ENCODE measurements around the gene SLC2A4RG.
A peak's percentile ranks its signal among the peaks of the same experiment; 100 is the strongest.
"Not testable (repeated sequence)": the region's sequence is repeated elsewhere in the genome, so short reads cannot be mapped to it uniquely, and the experiment has no call there.

SLC2A4RG gene

DNA sequence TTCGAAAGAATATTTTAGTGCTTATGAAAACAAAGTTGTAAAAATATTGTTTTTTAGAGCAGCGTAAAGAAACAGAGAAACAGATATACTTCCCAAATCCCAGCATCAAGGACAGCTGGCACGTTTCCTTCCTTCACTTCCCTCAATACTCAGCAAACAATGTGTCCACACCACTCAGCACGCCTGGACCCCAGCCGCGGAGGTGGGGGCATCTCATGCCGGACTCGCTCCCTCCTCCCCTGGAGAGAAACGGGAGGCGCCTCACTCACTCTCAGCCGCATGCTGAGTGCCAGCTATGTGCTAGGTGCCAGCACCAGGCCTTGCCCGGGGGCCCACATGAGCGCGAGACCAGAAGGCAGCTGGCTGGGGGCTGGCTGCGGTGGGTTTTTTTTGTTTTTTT lies 34.7 kb downstream of the SLC2A4RG start:
- H3K27ac ChIP-seq, result no peak overlapping the region
- DNase-seq (ENCODE audit: low spot score), result no peak
- no peak for TF ChIP-seq CTCF (conservative IDR thresholded peaks at IDR 0.05; ENCODE audit: low read depth)
- POLR2A ChIA-PET (ENCODE audit: low non-redundant PET), result no interaction called here
- CTCF ChIA-PET, result interaction anchor here (0.5 to 2.7 kb wide), 9 partner anchors 12 to 239 kb away, joined by 3 to 16 read pairs (median 4); no protein-coding TSS in a partner anchor

DNA sequence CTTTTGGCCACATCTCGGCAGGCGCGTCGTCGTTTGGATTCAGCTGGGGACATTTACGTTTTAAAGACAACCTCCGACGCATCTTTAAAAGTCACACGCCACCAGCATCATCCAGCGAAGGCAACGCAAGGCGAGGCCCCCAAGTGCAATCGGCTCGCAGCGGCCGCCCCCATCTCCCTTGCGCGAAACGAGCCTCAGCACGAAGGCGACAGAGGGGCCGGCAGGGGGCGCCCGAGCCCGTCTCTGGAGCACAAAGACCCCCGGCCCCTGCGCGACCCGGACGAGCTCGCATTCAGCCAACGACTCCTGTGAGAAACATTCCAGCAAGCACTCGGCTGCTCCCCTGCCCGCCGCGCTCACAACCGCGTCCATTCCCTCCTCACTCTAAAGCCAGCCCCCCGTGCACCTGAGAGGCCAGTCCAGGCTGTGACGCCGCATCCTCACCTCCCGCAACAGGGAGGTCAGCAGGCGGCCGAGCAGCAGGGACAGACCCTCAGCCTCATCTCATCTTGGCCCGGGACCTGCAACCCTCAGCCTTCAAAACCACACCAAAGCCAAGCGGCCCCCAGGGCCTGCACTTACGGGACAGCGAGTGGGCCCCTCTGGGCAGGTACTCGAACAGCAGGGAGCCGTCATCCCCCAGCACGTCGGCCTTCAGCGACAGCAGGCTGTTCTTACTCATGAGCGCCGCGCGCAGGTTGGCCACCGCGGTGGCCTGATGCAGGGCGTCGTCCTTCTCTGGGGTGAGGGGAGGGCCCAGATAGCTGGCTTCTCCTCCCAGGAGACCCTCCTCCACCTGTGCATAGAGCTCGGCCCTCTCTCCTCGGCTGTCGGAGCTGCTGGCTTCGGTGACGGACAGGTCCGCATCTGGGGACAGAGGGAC lies 35.8 kb downstream of the SLC2A4RG start:
- no peak overlapping the region for H3K27ac ChIP-seq
- peak; percentile 81 for TF ChIP-seq CTCF (conservative IDR thresholded peaks at IDR 0.05; ENCODE audit: low read depth)
- ChIA-PET POLR2A (ENCODE audit: low non-redundant PET) (no interaction called here), CTCF (interaction anchor here (0.6 to 1.7 kb wide), 11 partner anchors 11 to 250 kb away, joined by 3 to 12 read pairs (median 3); no protein-coding TSS in a partner anchor)
- DNase-seq (ENCODE audit: low spot score), result no peak

GRCh38 chr20:63776875-63777274 lies 37.3 kb downstream of the SLC2A4RG start:
- DNase-seq (ENCODE audit: low spot score); POLR2A ChIA-PET (ENCODE audit: low non-redundant PET); H3K27ac ChIP-seq: not testable (repeated sequence)
- CTCF ChIA-PET, result interaction anchor here (0.6 to 1.7 kb wide), 3 partner anchors 9 to 335 kb away, joined by 3 to 12 read pairs (median 4); no protein-coding TSS in a partner anchor

DNA sequence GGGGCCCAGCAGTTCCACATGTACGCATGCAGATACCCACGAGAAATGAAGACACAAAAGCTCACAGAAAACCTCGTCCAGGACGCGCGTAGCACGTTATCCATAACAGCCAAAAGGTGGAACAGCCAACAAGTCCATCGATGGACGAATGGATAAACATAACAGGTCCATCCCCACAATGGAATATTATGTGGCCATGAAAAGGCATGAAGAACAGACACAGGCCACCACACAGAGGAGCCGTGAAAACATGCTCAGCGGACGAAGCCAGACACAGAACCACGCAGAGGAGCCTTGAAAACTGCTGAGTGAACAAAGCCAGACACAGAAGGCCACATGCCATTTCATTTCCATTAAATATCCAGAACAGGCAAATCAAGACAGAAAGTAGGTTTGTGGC lies 38.0 kb downstream of the SLC2A4RG start:
- ChIA-PET POLR2A (ENCODE audit: low non-redundant PET) (interaction anchor here (0.6 to 0.9 kb wide), 2 partner anchors 43 to 88 kb away, joined by 3 to 7 read pairs; partner anchors contain the start of gene TPD52L2), CTCF (interaction anchor here (0.7 to 1.1 kb wide), 2 partner anchors 8 to 40 kb away, joined by 3 to 4 read pairs; no protein-coding TSS in a partner anchor)
- no peak for TF ChIP-seq CTCF (conservative IDR thresholded peaks at IDR 0.05; ENCODE audit: low read depth)
- no peak for DNase-seq (ENCODE audit: low spot score)
- H3K27ac ChIP-seq, result no peak overlapping the region

- CTCF ChIA-PET, result interaction anchor here (0.7 to 1.1 kb wide), 5 partner anchors 8 to 100 kb away, joined by 3 to 4 read pairs (median 3); no protein-coding TSS in a partner anchor
- POLR2A ChIA-PET (ENCODE audit: low non-redundant PET), result interaction anchor here (0.6 to 0.9 kb wide), 2 partner anchors 43 to 87 kb away, joined by 3 to 7 read pairs; partner anchors contain the start of gene TPD52L2
- DNase-seq (ENCODE audit: low spot score), result peak; percentile 59
- no peak overlapping the region for H3K27ac ChIP-seq
- TF ChIP-seq CTCF (conservative IDR thresholded peaks at IDR 0.05; ENCODE audit: low read depth), result no peak
Measured at GRCh38 chr20:63778034-63778752, 38.6 kb downstream of the SLC2A4RG start.

GRCh38 chr20:63778857-63779256 lies 39.3 kb downstream of the SLC2A4RG start:
- ChIA-PET CTCF (interaction anchor here (0.7 to 0.9 kb wide), 2 partner anchors 85 to 234 kb away, joined by 3 read pairs; no protein-coding TSS in a partner anchor), POLR2A (ENCODE audit: low non-redundant PET) (no interaction called here)
- DNase-seq (ENCODE audit: low spot score), result no peak
- H3K27ac ChIP-seq, result no peak overlapping the region
- no peak for TF ChIP-seq CTCF (conservative IDR thresholded peaks at IDR 0.05; ENCODE audit: low read depth)

Data from RWPE1 (cell line).